MM.1S (cell line): Measurements from ENCODE around the gene KRT74.

Source experiments
- DNase-seq: peaks from one replicate; pipeline ENCODE4 v3.0.0-alpha.2; 2015
- H2AFZ ChIP-seq: fragments of 300-600 bp; sonication (generic); 2 replicates; pipeline ENCODE4 v1.6.0; 2016; ENCODE audit warnings: antibody characterized with exemption, low read length
- H3F3A ChIP-seq: fragments of 300-600 bp; sonication (generic); 2 replicates; pipeline ENCODE4 v1.6.1; 2016; ENCODE audit warnings: mild to moderate bottlenecking, antibody characterized with exemption, low read length, moderate library complexity, mixed read lengths; ENCODE audit not compliant: insufficient read depth
- H3K27ac ChIP-seq: fragments of 300-600 bp; sonication (generic); 2 replicates; pipeline ENCODE4 v1.5.1; 2016; ENCODE audit warnings: mild to moderate bottlenecking, low read length
- H3K27me3 ChIP-seq: fragments of 300-600 bp; sonication (generic); replicated peaks from 2 replicates; pipeline ENCODE4 v1.6.0; 2016; ENCODE audit warnings: low read length; ENCODE audit not compliant: insufficient read depth
- H3K36me3 ChIP-seq: fragments of 300-600 bp; sonication (generic); replicated peaks from 2 replicates; pipeline ENCODE4 v1.6.1; 2016; ENCODE audit warnings: mild to moderate bottlenecking, low read length, mixed read lengths; ENCODE audit not compliant: insufficient read depth
- H3K4me1 ChIP-seq: fragments of 300-600 bp; sonication (generic); 2 replicates; pipeline ENCODE4 v1.6.1; 2016; ENCODE audit warnings: low read length, mixed read lengths
- H3K4me2 ChIP-seq: fragments of 300-600 bp; sonication (generic); 2 replicates; pipeline ENCODE4 v1.6.0; 2016; ENCODE audit warnings: low read depth, low read length
- H3K4me3 ChIP-seq: fragments of 300-600 bp; sonication (generic); 2 replicates; pipeline ENCODE4 v1.5.1; 2016; ENCODE audit warnings: low read length, mixed read lengths
- H3K79me2 ChIP-seq: fragments of 300-600 bp; sonication (generic); 2 replicates; pipeline ENCODE4 v1.6.1; 2016; ENCODE audit warnings: mixed run types, low read length, mixed read lengths
- H3K9ac ChIP-seq: fragments of 300-600 bp; sonication (generic); 2 replicates; pipeline ENCODE4 v1.6.1; 2016; ENCODE audit warnings: low read length, mixed read lengths
- H3K9me2 ChIP-seq: fragments of 300-600 bp; sonication (generic); replicated peaks from 2 replicates; pipeline ENCODE4 v1.6.1; 2016; ENCODE audit warnings: mild to moderate bottlenecking, low read length, mixed read lengths; ENCODE audit not compliant: insufficient read depth
- H3K9me3 ChIP-seq: fragments of 300-600 bp; sonication (generic); replicated peaks from 2 replicates; pipeline ENCODE4 v1.6.1; 2016; ENCODE audit warnings: mild to moderate bottlenecking, low read length, mixed read lengths; ENCODE audit not compliant: insufficient read depth
- H4K20me1 ChIP-seq: fragments of 300-600 bp; sonication (generic); 2 replicates; pipeline ENCODE4 v1.6.1; 2016; ENCODE audit warnings: mild to moderate bottlenecking, low read length, moderate library complexity, mixed read lengths; ENCODE audit not compliant: insufficient read depth
- CTCF ChIP-seq: fragments of 300-600 bp; sonication (generic); IDR thresholded peaks from 2 replicates; pipeline ENCODE4 v1.5.1; 2016; ENCODE audit warnings: antibody characterized with exemption, low read length, mixed read lengths
- EZH2 ChIP-seq: fragments of 300-600 bp; sonication (generic); optimal IDR thresholded peaks from 2 replicates; pipeline ENCODE3; 2017; ENCODE audit warnings: low read depth, mild to moderate bottlenecking, antibody characterized with exemption, low read length, mixed read lengths
- EZH2phosphoT487 ChIP-seq: fragments of 300-600 bp; sonication (generic); IDR thresholded peaks from 2 replicates; pipeline ENCODE4 v1.6.1; 2018; ENCODE audit warnings: antibody characterized with exemption, low read length

KRT74 gene

DNA sequence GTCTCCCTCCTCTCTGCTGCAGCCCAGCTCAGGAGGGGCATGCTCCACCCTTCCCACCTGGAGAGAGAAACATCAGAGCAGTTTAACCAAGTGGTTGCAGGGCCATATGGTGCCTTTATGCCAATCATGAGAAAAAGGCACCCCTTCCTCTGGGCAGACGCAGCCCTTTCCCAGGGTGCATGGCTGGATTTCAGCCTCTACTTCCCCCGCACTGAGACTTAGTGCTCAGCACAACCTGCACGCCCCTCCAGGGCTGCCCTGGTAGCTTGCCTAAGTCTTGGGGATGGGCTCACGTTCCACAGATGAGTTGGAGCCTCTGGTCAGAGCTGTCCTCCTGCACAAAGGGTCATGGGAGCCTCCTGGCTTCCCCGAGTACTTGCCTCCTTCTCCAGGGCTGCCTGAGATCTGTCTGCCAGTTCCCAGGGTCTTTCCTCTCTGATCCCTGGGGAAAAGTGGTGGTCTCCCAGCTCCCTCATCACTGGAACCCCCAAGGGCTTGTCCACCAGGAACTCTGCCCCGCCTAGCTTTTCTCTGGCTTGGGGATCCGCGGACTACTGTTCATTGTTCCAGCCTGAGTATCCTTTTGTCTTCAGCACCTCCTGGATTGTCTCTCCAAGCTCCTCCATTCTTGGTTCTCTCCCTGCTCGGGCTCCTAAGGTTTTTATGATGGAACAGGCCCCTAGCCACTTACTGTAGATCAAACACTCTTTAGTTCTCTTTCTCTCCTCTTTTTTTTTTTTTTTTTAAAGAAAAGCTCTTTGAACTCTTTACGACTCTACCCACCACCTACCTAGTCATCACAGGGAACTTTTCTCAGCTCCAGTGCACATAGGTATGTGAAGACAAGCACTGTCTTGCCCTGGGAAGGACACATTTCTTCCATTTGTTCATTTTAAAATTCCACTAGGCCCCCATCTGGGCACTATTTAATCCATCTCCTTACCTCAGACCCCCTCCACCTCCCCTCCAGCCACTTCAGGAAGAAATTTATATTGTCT, 6.1 kb upstream of the KRT74 start:
- H3K4me3 ChIP-seq: no peak overlapping the region
- no peaks in the 10 kb centered on the region for H3K9me3 ChIP-seq
- no peaks in the 10 kb centered on the region for H4K20me1 ChIP-seq
- no peak overlapping the region for H2AFZ ChIP-seq
- no peaks in the 10 kb centered on the region for H3K79me2 ChIP-seq
- H3K27ac ChIP-seq: no peak overlapping the region
- TF ChIP-seq EZH2phosphoT487 (no peak), CTCF (no peak), EZH2 (no peak)
- H3K9ac ChIP-seq: no peak overlapping the region
- peaks cover 79% of the 10 kb centered on the region for H3K27me3 ChIP-seq
- H3K4me1 ChIP-seq: no peaks in the 10 kb centered on the region
- no peak for DNase-seq
- H3F3A ChIP-seq: no peaks in the 10 kb centered on the region
- H3K36me3 ChIP-seq: no peaks in the 10 kb centered on the region
- no peaks in the 10 kb centered on the region for H3K9me2 ChIP-seq
- H3K4me2 ChIP-seq: no peak overlapping the region

- DNase-seq: no peak
- H3K36me3 ChIP-seq: no peaks in the 10 kb centered on the region
- no peak overlapping the region for H3K4me3 ChIP-seq
- no peak overlapping the region for H3K9ac ChIP-seq
- peaks cover 88% of the 10 kb centered on the region for H3K27me3 ChIP-seq
- no peaks in the 10 kb centered on the region for H3K9me3 ChIP-seq
- H3K79me2 ChIP-seq: no peaks in the 10 kb centered on the region
- no peaks in the 10 kb centered on the region for H4K20me1 ChIP-seq
- no peaks in the 10 kb centered on the region for H3F3A ChIP-seq
- no peaks in the 10 kb centered on the region for H3K4me1 ChIP-seq
- no peak overlapping the region for H3K4me2 ChIP-seq
- TF ChIP-seq EZH2phosphoT487 (no peak), EZH2 (no peak), CTCF (no peak)
- no peak overlapping the region for H3K27ac ChIP-seq
- H3K9me2 ChIP-seq: no peaks in the 10 kb centered on the region
- no peak overlapping the region for H2AFZ ChIP-seq
These were observed 4.8 kb upstream of the KRT74 start for GRCh38 chr12:52578469-52578868.

- Histone ChIP-seq H3K9me2 (no peaks in the 10 kb centered on the region), H3K27ac (no peak overlapping the region), H3F3A (no peaks in the 10 kb centered on the region), H3K9me3 (no peaks in the 10 kb centered on the region), H2AFZ (no peak overlapping the region), H3K36me3 (no peaks in the 10 kb centered on the region), H4K20me1 (no peaks in the 10 kb centered on the region), H3K4me1 (no peaks in the 10 kb centered on the region), H3K27me3 (peaks cover 91% of the 10 kb centered on the region), H3K79me2 (no peaks in the 10 kb centered on the region), H3K4me3 (no peak overlapping the region), H3K4me2 (no peak overlapping the region), H3K9ac (no peak overlapping the region)
- no peak for DNase-seq
- no peak for TF ChIP-seq EZH2phosphoT487
- no peak for TF ChIP-seq CTCF
- no peak for TF ChIP-seq EZH2
These were observed 3.7 kb upstream of the KRT74 start for GRCh38 chr12:52577316-52577715.
